ENCODE results near the gene PSG4.
"Not testable (repeated sequence)": the region's sequence is repeated elsewhere in the genome, so short reads cannot be mapped to it uniquely, and the experiment has no call there.

PSG4 gene

GRCh38 chr19:43205471-43206105, at the start of gene PSG4:
PSG4 (minus strand) TSS chr19:43205638; CDS start chr19:43205536, 102 bp downstream.
- not testable (repeated sequence) for DNase-seq

GRCh38 chr19:43251428-43251827, 46.0 kb upstream of the PSG4 start:
- DNase-seq, result not testable (repeated sequence)

- not testable (repeated sequence) for DNase-seq
Measured at GRCh38 chr19:43250296-43250695, 44.9 kb upstream of the PSG4 start.

GRCh38 chr19:43248635-43249002, 43.2 kb upstream of the PSG4 start:
- DNase-seq, result not testable (repeated sequence)

GRCh38 chr19:43247243-43247880, 41.9 kb upstream of the PSG4 start:
- not testable (repeated sequence) for DNase-seq

GRCh38 chr19:43245848-43246247, 40.4 kb upstream of the PSG4 start:
- not testable (repeated sequence) for DNase-seq

- DNase-seq, result not testable (repeated sequence)
Measured at GRCh38 chr19:43242211-43242610, 36.8 kb upstream of the PSG4 start.

- DNase-seq, result not testable (repeated sequence)
Measured at GRCh38 chr19:43238213-43238612, 32.8 kb upstream of the PSG4 start.

- not testable (repeated sequence) for DNase-seq
Measured at GRCh38 chr19:43235686-43236085, 30.2 kb upstream of the PSG4 start.

- DNase-seq, result no peak
Measured at GRCh38 chr19:43229315-43229714, 23.9 kb upstream of the PSG4 start.

- not testable (repeated sequence) for DNase-seq
Measured at GRCh38 chr19:43228730-43229129, 23.3 kb upstream of the PSG4 start.

- not testable (repeated sequence) for DNase-seq
Measured at GRCh38 chr19:43226986-43227385, 21.5 kb upstream of the PSG4 start.

GRCh38 chr19:43224855-43225253, 19.4 kb upstream of the PSG4 start:
- no peak for DNase-seq

GRCh38 chr19:43224201-43224854, 18.9 kb upstream of the PSG4 start:
- not testable (repeated sequence) for DNase-seq

GRCh38 chr19:43221891-43222290, 16.5 kb upstream of the PSG4 start:
- DNase-seq, result not testable (repeated sequence)

GRCh38 chr19:43219136-43219535, 13.7 kb upstream of the PSG4 start:
- DNase-seq, result not testable (repeated sequence)

GRCh38 chr19:43215881-43216280, 10.4 kb upstream of the PSG4 start:
- not testable (repeated sequence) for DNase-seq

- DNase-seq, result no peak
Measured at GRCh38 chr19:43207991-43208390, 2.6 kb upstream of the PSG4 start.

- DNase-seq, result not testable (repeated sequence)
Measured at GRCh38 chr19:43207174-43207573, 1.7 kb upstream of the PSG4 start.

- DNase-seq, result not testable (repeated sequence)
Measured at GRCh38 chr19:43203611-43204010, 1.8 kb downstream of the PSG4 start.

GRCh38 chr19:43201891-43202290, 3.5 kb downstream of the PSG4 start:
- DNase-seq, result not testable (repeated sequence)

- not testable (repeated sequence) for DNase-seq
Measured at GRCh38 chr19:43201337-43201801, 4.1 kb downstream of the PSG4 start.

- peak; percentile 1 for DNase-seq
Measured at GRCh38 chr19:43198686-43199419, 6.6 kb downstream of the PSG4 start.
